ENCODE results near the gene ZAP70. TPM values are rescaled to one million over a fixed set of nuclear protein-coding genes. Genes with fewer than 3 reads are reported as not detected.

The ZAP70 gene
- total and polyA plus RNA-seq, 2 of the 13 experiments (the other 11 are each of a cell fraction or from before 2014, with no cell fraction given), result 0.51 to 4.0 TPM

DNA sequence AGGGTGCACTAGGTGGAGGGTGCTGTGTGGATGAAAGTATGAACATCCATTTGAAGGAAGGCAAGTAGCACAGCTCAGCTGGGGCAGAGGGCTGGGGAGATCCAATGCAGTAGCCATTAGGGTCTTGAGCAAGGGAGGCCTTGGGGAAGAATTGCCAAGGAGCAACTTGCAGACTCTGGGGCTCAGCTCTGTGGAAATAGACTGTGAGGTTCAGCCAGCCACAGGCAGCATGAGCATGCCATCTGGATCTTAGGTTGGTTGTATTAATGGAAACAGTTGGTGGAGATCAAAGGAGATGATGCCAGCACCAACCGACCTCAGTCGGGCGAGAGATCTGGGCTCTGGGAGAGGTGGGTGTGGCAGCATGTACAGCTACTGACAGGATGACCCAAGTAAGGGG, 5.6 kb downstream of the ZAP70 start:
- CTCF ChIA-PET (ENCODE audit: low intra/inter-chr PET ratio, low total read pairs), result no interaction called here
- POLR2A ChIA-PET, result no interaction called here

More for the DNA sequence above, 5.6 kb downstream of the ZAP70 start:
- Histone ChIP-seq H3K27me3 (ENCODE audit: control insufficient read depth in 1 of 2, insufficient read depth in 2 of 2, low read length in 2 of 2) (peaks cover 0 to 9% of the 10 kb centered on the region in 2 experiments; a peak in 2 of 5 replicates), H2AFZ (ENCODE audit: low read length) (no peak overlapping the region), H4K20me1 (ENCODE audit: insufficient read depth, low read length) (no peaks in the 10 kb centered on the region), H3K27ac (ENCODE audit: extremely low read length, insufficient read depth, low read length) (no peak overlapping the region), H3K9me3 (ENCODE audit: low read length) (no peaks in the 10 kb centered on the region), H3K36me3 (replicated peaks in 1 of 2; ENCODE audit: control insufficient read depth in 1 of 2, insufficient read depth in 2 of 2, low read length in 2 of 2) (no peaks in the 10 kb centered on the region), H3K4me3 (replicated peaks in 1 of 3; ENCODE audit: insufficient read depth in 1 of 3, low read depth in 2 of 3, low read length in 3 of 3) (no peak overlapping the region), H3K79me2 (ENCODE audit: insufficient read depth, low read length) (no peaks in the 10 kb centered on the region), H3K4me1 (ENCODE audit: insufficient read depth, low read length) (peaks cover under 1% of the 10 kb centered on the region), H3K9ac (ENCODE audit: insufficient read depth, low read depth, low read length) (no peak overlapping the region), H3K4me2 (ENCODE audit: low read depth, low read length) (no peak overlapping the region)
- DNase-seq (ENCODE audit: low spot score) (no peak), ATAC-seq (no peak), FAIRE-seq (no peak)
- WGBS (ENCODE audit: low lambda C conversion rate), result 86% methylated on average over 3 of the region's 3 CpGs
- no TSS peak for BruUV-seq (replicated peaks)
- TF ChIP-seq CEBPB (IDR thresholded peaks at IDR 0.05; ENCODE audit: borderline replicate concordance, low read depth, low read length) (no peak), MTF1 (CRISPR knock-in tag; IDR thresholded peaks at IDR 0.05) (no peak), RORA (CRISPR knock-in tag; IDR thresholded peaks at IDR 0.05) (no peak), HOXA7 (CRISPR knock-in tag; IDR thresholded peaks at IDR 0.05) (no peak), ISL2 (CRISPR knock-in tag; IDR thresholded peaks at IDR 0.05) (no peak), ZNF703 (CRISPR knock-in tag; IDR thresholded peaks at IDR 0.05; ENCODE audit: borderline replicate concordance) (no peak), FOXM1 (CRISPR knock-in tag; IDR thresholded peaks at IDR 0.05) (no peak), MLLT10 (CRISPR knock-in tag; IDR thresholded peaks at IDR 0.05) (no peak), CBFB (CRISPR knock-in tag; IDR thresholded peaks at IDR 0.05) (no peak), ZNF724P (CRISPR knock-in tag; IDR thresholded peaks at IDR 0.05; ENCODE audit: borderline replicate concordance) (no peak), PAX8 (CRISPR knock-in tag; IDR thresholded peaks at IDR 0.05; ENCODE audit: borderline replicate concordance) (no peak), TBL1XR1 (IDR thresholded peaks at IDR 0.05; ENCODE audit: borderline replicate concordance, low read length, partially characterized antibody) (no peak), GABPA (IDR thresholded peaks at IDR 0.05; ENCODE audit: low read depth, low read length) (no peak), GABPA (CRISPR knock-in tag; IDR thresholded peaks at IDR 0.05; ENCODE audit: low read depth) (no peak)
- TF ChIP-seq, protein P1, sequence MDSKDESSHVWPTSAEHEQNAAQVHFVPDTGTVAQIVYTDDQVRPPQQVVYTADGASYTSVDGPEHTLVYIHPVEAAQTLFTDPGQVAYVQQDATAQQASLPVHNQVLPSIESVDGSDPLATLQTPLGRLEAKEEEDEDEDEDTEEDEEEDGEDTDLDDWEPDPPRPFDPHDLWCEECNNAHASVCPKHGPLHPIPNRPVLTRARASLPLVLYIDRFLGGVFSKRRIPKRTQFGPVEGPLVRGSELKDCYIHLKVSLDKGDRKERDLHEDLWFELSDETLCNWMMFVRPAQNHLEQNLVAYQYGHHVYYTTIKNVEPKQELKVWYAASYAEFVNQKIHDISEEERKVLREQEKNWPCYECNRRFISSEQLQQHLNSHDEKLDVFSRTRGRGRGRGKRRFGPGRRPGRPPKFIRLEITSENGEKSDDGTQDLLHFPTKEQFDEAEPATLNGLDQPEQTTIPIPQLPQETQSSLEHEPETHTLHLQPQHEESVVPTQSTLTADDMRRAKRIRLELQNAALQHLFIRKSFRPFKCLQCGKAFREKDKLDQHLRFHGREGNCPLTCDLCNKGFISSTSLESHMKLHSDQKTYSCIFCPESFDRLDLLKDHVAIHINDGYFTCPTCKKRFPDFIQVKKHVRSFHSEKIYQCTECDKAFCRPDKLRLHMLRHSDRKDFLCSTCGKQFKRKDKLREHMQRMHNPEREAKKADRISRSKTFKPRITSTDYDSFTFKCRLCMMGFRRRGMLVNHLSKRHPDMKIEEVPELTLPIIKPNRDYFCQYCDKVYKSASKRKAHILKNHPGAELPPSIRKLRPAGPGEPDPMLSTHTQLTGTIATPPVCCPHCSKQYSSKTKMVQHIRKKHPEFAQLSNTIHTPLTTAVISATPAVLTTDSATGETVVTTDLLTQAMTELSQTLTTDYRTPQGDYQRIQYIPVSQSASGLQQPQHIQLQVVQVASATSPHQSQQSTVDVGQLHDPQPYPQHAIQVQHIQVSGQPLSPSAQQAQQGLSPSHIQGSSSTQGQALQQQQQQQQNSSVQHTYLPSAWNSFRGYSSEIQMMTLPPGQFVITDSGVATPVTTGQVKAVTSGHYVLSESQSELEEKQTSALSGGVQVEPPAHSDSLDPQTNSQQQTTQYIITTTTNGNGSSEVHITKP (CRISPR knock-in tag; IDR thresholded peaks at IDR 0.05; ENCODE audit: low read depth), result no peak
- TF ChIP-seq, protein P2, sequence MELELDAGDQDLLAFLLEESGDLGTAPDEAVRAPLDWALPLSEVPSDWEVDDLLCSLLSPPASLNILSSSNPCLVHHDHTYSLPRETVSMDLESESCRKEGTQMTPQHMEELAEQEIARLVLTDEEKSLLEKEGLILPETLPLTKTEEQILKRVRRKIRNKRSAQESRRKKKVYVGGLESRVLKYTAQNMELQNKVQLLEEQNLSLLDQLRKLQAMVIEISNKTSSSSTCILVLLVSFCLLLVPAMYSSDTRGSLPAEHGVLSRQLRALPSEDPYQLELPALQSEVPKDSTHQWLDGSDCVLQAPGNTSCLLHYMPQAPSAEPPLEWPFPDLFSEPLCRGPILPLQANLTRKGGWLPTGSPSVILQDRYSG (CRISPR knock-in tag; IDR thresholded peaks at IDR 0.05), result no peak
- TF ChIP-seq, protein P3, sequence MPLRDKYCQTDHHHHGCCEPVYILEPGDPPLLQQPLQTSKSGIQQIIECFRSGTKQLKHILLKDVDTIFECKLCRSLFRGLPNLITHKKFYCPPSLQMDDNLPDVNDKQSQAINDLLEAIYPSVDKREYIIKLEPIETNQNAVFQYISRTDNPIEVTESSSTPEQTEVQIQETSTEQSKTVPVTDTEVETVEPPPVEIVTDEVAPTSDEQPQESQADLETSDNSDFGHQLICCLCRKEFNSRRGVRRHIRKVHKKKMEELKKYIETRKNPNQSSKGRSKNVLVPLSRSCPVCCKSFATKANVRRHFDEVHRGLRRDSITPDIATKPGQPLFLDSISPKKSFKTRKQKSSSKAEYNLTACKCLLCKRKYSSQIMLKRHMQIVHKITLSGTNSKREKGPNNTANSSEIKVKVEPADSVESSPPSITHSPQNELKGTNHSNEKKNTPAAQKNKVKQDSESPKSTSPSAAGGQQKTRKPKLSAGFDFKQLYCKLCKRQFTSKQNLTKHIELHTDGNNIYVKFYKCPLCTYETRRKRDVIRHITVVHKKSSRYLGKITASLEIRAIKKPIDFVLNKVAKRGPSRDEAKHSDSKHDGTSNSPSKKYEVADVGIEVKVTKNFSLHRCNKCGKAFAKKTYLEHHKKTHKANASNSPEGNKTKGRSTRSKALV (CRISPR knock-in tag; IDR thresholded peaks at IDR 0.05), result no peak
- TF ChIP-seq, protein P4, sequence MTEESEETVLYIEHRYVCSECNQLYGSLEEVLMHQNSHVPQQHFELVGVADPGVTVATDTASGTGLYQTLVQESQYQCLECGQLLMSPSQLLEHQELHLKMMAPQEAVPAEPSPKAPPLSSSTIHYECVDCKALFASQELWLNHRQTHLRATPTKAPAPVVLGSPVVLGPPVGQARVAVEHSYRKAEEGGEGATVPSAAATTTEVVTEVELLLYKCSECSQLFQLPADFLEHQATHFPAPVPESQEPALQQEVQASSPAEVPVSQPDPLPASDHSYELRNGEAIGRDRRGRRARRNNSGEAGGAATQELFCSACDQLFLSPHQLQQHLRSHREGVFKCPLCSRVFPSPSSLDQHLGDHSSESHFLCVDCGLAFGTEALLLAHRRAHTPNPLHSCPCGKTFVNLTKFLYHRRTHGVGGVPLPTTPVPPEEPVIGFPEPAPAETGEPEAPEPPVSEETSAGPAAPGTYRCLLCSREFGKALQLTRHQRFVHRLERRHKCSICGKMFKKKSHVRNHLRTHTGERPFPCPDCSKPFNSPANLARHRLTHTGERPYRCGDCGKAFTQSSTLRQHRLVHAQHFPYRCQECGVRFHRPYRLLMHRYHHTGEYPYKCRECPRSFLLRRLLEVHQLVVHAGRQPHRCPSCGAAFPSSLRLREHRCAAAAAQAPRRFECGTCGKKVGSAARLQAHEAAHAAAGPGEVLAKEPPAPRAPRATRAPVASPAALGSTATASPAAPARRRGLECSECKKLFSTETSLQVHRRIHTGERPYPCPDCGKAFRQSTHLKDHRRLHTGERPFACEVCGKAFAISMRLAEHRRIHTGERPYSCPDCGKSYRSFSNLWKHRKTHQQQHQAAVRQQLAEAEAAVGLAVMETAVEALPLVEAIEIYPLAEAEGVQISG (CRISPR knock-in tag; IDR thresholded peaks at IDR 0.05), result no peak
- intact Hi-C loops (cut with micrococcal nuclease; ENCODE audit: unreplicated experiment), result loop anchor here (10.0 kb wide), 1 partner anchor 546 kb away; no protein-coding TSS in a partner anchor
- in situ Hi-C loops (cut with HindIII; ENCODE audit: extremely low pct_ligation_motif_present, low pct_unique_long_range_greater_than_20kb), result no loop called here
